Measurements from ENCODE around the gene DNAH7. TPM values are rescaled to one million over a fixed set of nuclear protein-coding genes. Genes with fewer than 3 reads are reported as not detected.
"Not testable (repeated sequence)": the region's sequence is repeated elsewhere in the genome, so short reads cannot be mapped to it uniquely, and the experiment has no call there.

DNAH7 gene
- total and polyA plus RNA-seq, 2 donors from 2014 or later, result 3.8 to 15.7 TPM

DNA sequence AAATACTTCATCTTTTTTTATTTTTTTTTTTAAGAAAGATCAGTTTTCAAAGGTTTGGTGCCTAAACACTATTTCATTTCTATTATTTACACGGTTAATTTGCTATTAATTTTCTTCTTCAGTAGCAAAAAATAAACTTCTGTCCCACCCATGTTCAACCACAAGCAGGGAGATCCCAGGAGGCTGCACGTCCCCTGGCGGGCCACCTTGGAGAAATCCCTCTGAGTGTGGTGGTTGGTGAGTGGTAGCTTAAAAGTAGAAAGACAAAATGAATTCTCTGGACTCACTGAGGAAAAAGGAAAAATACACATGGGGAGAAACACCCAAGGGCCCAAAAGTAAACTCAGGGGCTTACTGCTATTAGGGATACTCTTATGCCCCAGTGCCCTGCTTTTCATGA is 143.5 kb downstream of the DNAH7 start:
- TF ChIP-seq, protein P1, sequence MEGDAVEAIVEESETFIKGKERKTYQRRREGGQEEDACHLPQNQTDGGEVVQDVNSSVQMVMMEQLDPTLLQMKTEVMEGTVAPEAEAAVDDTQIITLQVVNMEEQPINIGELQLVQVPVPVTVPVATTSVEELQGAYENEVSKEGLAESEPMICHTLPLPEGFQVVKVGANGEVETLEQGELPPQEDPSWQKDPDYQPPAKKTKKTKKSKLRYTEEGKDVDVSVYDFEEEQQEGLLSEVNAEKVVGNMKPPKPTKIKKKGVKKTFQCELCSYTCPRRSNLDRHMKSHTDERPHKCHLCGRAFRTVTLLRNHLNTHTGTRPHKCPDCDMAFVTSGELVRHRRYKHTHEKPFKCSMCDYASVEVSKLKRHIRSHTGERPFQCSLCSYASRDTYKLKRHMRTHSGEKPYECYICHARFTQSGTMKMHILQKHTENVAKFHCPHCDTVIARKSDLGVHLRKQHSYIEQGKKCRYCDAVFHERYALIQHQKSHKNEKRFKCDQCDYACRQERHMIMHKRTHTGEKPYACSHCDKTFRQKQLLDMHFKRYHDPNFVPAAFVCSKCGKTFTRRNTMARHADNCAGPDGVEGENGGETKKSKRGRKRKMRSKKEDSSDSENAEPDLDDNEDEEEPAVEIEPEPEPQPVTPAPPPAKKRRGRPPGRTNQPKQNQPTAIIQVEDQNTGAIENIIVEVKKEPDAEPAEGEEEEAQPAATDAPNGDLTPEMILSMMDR (IDR thresholded peaks at IDR 0.05; ENCODE audit: borderline replicate concordance, extremely low read depth, insufficient read depth), result no peak
- Histone ChIP-seq H3K4me3 (ENCODE audit: low read length in 3 of 3) (no peak overlapping the region), H3K4me1 (ENCODE audit: control insufficient read depth in 2 of 3, insufficient read depth in 2 of 3, low read depth in 1 of 3, low read length in 3 of 3) (no peaks in the 10 kb centered on the region), H3K9me3 (ENCODE audit: control insufficient read depth in 2 of 3, insufficient read depth in 1 of 3, low read length in 3 of 3) (no peaks in the 10 kb centered on the region), H3K36me3 (ENCODE audit: control insufficient read depth in 2 of 3, insufficient read depth in 3 of 3, low read length in 3 of 3) (no peaks in the 10 kb centered on the region), H3K27ac (ENCODE audit: low read depth in 2 of 2, low read length in 2 of 2) (no peak overlapping the region), H3K27me3 (ENCODE audit: control insufficient read depth, insufficient read depth, low read length) (no peaks in the 10 kb centered on the region), H3K9ac (ENCODE audit: low read length in 3 of 3) (no peak overlapping the region)
- FAIRE-seq, result no peak
- intact Hi-C loops (cut with DNase I), result no loop called here
- DNase-seq, result no peak

DNA sequence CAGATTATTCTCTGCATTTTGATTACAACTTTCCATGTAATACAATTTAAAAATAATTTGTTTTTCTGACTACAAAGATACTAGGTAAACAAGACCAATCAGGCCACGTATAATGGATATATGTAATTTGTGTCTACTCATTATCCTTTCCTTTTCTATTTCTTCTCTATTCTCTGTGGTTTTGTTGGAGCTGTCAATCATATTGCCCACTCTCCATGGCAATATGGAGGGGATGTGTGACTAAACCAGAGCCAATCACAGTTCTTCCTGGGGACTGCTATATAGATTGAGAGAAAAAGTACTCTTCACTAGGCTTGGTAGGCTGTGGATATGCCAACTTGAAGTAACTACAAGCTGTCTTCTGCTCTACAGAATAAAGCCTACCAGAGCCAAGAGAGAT is 144.7 kb downstream of the DNAH7 start:
- H3K9ac ChIP-seq (ENCODE audit: low read length in 3 of 3), result no peak overlapping the region
- H3K27me3 ChIP-seq (ENCODE audit: control insufficient read depth, insufficient read depth, low read length), result no peaks in the 10 kb centered on the region
- H3K9me3 ChIP-seq (ENCODE audit: control insufficient read depth in 2 of 3, insufficient read depth in 1 of 3, low read length in 3 of 3), result no peaks in the 10 kb centered on the region
- peaks cover 0 to 3% (median 0%) of the 10 kb centered on the region in 3 donors for H3K36me3 ChIP-seq (ENCODE audit: control insufficient read depth in 2 of 3, insufficient read depth in 3 of 3, low read length in 3 of 3)
- H3K4me3 ChIP-seq (ENCODE audit: low read length in 3 of 3), result no peak overlapping the region
- H3K4me1 ChIP-seq (ENCODE audit: control insufficient read depth in 2 of 3, insufficient read depth in 2 of 3, low read depth in 1 of 3, low read length in 3 of 3), result no peaks in the 10 kb centered on the region
- intact Hi-C loops (cut with DNase I), result no loop called here
- DNase-seq, result no peak
- FAIRE-seq, result no peak
- no peak overlapping the region for H3K27ac ChIP-seq (ENCODE audit: low read depth in 2 of 2, low read length in 2 of 2)
- TF ChIP-seq, protein P1 (IDR thresholded peaks at IDR 0.05; ENCODE audit: borderline replicate concordance, extremely low read depth, insufficient read depth), result no peak

DNA sequence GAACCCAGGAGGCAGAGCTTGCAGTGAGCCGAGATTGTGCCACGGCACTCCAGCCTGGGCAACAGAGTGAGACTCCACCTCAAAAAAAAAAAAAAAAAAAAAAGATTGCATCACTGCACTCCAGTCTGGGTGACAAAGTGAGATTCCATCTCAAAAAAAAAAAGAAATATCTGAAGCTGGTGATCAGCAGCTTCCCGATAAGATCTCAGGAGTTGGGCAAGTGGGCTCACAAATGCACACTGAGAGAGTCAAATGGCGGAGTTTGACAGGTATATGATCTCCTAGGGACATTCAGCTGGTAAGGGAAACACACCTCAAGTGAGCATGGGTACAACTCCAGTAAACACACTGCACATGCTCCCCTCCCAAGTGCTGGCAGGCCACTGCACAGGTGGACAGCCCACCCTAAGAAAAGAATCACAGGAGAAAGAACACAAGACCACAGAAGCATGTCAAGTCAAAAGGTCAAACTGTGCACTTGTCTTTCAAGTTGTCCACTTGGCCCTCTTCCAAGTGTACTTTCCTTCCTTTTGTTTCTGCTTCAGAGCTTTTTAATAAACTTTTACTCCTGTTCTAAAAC is 151.5 kb downstream of the DNAH7 start:
- H3K27ac ChIP-seq (ENCODE audit: low read depth in 2 of 2, low read length in 2 of 2); FAIRE-seq; intact Hi-C loops (cut with DNase I): not testable (repeated sequence)

DNA sequence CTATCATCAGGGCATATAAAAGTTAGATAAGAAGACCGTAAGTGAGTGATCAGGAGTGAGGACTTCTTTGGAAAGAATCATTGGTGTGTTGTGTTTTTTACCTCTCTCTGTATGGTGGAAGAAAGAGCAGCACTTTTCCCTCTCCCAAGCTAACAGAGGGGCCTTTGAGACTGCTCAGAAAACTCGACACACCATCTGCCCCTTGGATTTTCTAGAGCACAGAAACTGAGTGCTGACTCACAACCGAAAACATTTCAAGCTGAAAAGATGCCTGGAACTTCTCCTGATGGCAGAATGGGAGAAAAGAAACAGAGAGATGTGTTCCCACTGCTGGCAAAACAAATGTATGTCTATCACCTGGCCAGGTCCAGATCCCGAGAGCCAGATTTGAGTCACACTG is 156.6 kb downstream of the DNAH7 start:
- no peaks in the 10 kb centered on the region for H3K9me3 ChIP-seq (ENCODE audit: control insufficient read depth in 2 of 3, insufficient read depth in 1 of 3, low read length in 3 of 3)
- no peak for FAIRE-seq
- intact Hi-C loops (cut with DNase I), result no loop called here
- no peaks in the 10 kb centered on the region for H3K27me3 ChIP-seq (ENCODE audit: control insufficient read depth, insufficient read depth, low read length)
- no peaks in the 10 kb centered on the region for H3K4me1 ChIP-seq (ENCODE audit: control insufficient read depth in 2 of 3, insufficient read depth in 2 of 3, low read depth in 1 of 3, low read length in 3 of 3)
- DNase-seq, result no peak
- H3K9ac ChIP-seq (ENCODE audit: low read length in 3 of 3), result no peak overlapping the region
- no peak overlapping the region for H3K4me3 ChIP-seq (ENCODE audit: low read length in 3 of 3)
- TF ChIP-seq, protein P1 (IDR thresholded peaks at IDR 0.05; ENCODE audit: borderline replicate concordance, extremely low read depth, insufficient read depth), result no peak
- H3K36me3 ChIP-seq (ENCODE audit: control insufficient read depth in 2 of 3, insufficient read depth in 3 of 3, low read length in 3 of 3), result no peaks in the 10 kb centered on the region
- no peak overlapping the region for H3K27ac ChIP-seq (ENCODE audit: low read depth in 2 of 2, low read length in 2 of 2)

More for the DNA sequence above, 151.5 kb downstream of the DNAH7 start:
- not testable (repeated sequence) for H3K27me3 ChIP-seq (ENCODE audit: control insufficient read depth, insufficient read depth, low read length); H3K9me3 ChIP-seq (ENCODE audit: control insufficient read depth in 2 of 3, insufficient read depth in 1 of 3, low read length in 3 of 3); H3K4me1 ChIP-seq (ENCODE audit: control insufficient read depth in 2 of 3, insufficient read depth in 2 of 3, low read depth in 1 of 3, low read length in 3 of 3); H3K36me3 ChIP-seq (ENCODE audit: control insufficient read depth in 2 of 3, insufficient read depth in 3 of 3, low read length in 3 of 3); H3K4me3 ChIP-seq (ENCODE audit: low read length in 3 of 3); H3K9ac ChIP-seq (ENCODE audit: low read length in 3 of 3)
- DNase-seq, result peak in 1 of 5 donors; percentile 11

Data from kidney (tissue), 14 donors.